Sigmoid colon (tissue), 3 donors: ENCODE measurements around the gene FBLN2.

ENCODE experiments used
- CTCF ChIP-seq, 4 experiments: fragments of 450-650 bp in 3 of 4; fragments of 200-600 bp in 1 of 4; IDR thresholded peaks; one replicate each; pipeline ENCODE4 v1.5.1; 2016 to 2019; ENCODE audit warnings: antibody characterized with exemption in 4 of 4, mild to moderate bottlenecking in 3 of 4, moderate library complexity in 2 of 4
- POLR2A ChIP-seq, 2 donors: fragments of 450-650 bp; IDR thresholded peaks; one replicate each; pipeline ENCODE4 v1.6.1; 2016; ENCODE audit warnings: antibody characterized with exemption in 2 of 2, mild to moderate bottlenecking in 2 of 2, moderate library complexity in 2 of 2

GRCh38 chr3:13658681-13659080, 109.8 kb downstream of the FBLN2 start:
- TF ChIP-seq POLR2A (IDR thresholded peaks at IDR 0.05) (no peak), CTCF (IDR thresholded peaks at IDR 0.05) (no peak)
